Adrenal gland (tissue), 5 donors: ENCODE data around the gene TRPM5.

Experiments used
- CTCF ChIP-seq, 6 experiments: fragments of 450-650 bp in 4 of 6; fragments of 200-600 bp in 2 of 6; sonication (generic) in 1 of 6; IDR thresholded peaks; 1 replicate in 5 of 6; 2 replicates in 1 of 6; pipeline versions ENCODE4 v1.5.1 to v1.8.0; 2016 to 2021; ENCODE audit warnings: antibody characterized with exemption in 6 of 6, mild to moderate bottlenecking in 2 of 6, moderate library complexity in 1 of 6
- POLR2A ChIP-seq, 2 donors: fragments of 450-650 bp; IDR thresholded peaks; one replicate each; pipeline ENCODE4 v1.6.1; 2017; ENCODE audit warnings: antibody characterized with exemption in 2 of 2, mild to moderate bottlenecking in 2 of 2, moderate library complexity in 1 of 2
- donor health status: DM: no; HTN: no; CAD: no.

DNA sequence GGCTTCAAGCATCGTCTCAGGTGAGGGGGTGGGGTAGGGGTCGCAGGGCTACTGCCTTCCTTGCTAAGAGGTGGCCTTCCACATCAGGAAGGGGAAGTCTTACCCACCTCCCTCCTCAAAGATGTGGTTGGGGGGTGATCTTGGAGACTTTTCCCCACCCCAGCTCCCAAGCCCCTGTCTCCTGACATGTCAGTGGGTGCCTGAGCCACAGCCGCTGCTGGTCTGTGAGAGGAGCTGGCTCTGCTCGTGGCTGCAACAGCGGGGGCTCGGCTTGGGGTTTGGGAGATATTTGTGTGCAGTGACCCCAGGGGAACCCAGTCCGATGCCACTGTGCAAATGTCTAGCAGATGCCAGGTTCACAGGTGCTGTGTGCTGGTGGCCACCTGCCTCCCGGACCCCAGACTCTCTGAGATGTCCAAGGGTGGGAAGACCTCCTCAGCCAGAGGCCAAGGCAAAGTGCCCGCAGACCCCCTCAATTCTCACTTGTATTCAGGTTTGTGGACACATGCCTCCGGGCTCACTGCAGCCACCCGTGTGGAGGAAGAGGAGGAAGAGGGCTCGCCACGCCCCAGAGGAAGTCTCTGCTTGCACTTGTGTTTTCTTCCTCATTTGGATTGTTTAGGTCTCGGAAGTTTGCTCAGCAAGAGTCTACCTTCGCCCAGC lies 2.4 kb upstream of the TRPM5 start:
- TF ChIP-seq POLR2A (IDR thresholded peaks at IDR 0.05) (no peak), CTCF (IDR thresholded peaks at IDR 0.05) (no peak)
